ENCODE data around the gene UBTD1.

DNA sequence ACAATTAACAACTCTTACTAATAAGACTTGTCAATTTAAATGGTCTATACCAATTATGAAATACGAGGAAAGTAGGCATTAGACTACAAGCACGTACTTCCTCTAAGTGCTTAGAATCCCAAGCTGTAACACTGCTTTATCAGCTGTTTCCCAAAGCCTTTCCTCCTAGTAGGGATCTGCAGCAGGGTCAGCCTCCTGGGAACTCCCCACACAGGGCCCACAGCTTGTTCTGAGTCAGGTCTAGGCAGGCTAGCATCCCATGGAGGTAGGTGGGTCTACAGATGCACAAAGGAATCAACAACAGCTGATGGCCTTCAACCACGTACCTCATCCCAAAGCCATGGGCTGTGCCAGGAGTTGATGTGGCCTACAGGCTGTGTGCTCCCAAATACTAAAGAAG lies 15.2 kb upstream of the UBTD1 start:
- TF ChIP-seq POLR2A (IDR thresholded peaks at IDR 0.05) (no peak), EP300 (IDR thresholded peaks at IDR 0.05) (no peak), POLR2AphosphoS5 (IDR thresholded peaks at IDR 0.05) (no peak)
- TF ChIP-seq, protein P1, sequence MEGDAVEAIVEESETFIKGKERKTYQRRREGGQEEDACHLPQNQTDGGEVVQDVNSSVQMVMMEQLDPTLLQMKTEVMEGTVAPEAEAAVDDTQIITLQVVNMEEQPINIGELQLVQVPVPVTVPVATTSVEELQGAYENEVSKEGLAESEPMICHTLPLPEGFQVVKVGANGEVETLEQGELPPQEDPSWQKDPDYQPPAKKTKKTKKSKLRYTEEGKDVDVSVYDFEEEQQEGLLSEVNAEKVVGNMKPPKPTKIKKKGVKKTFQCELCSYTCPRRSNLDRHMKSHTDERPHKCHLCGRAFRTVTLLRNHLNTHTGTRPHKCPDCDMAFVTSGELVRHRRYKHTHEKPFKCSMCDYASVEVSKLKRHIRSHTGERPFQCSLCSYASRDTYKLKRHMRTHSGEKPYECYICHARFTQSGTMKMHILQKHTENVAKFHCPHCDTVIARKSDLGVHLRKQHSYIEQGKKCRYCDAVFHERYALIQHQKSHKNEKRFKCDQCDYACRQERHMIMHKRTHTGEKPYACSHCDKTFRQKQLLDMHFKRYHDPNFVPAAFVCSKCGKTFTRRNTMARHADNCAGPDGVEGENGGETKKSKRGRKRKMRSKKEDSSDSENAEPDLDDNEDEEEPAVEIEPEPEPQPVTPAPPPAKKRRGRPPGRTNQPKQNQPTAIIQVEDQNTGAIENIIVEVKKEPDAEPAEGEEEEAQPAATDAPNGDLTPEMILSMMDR (IDR thresholded peaks at IDR 0.05) = no peak
